ENCODE results near the gene TEX13C.

TEX13C gene

GRCh38 chrX:125289209-125289608 is 30.5 kb upstream of the TEX13C start:
- H3K27ac ChIP-seq (ENCODE audit: low read depth, low read length, poor library complexity, severe bottlenecking) = no peak overlapping the region
- H3K9me2 ChIP-seq (ENCODE audit: low read depth, low read length) = no peaks in the 10 kb centered on the region
- no peaks in the 10 kb centered on the region for H3K27me3 ChIP-seq (ENCODE audit: insufficient read depth, low read length)

GRCh38 chrX:125289920-125290319 is 29.8 kb upstream of the TEX13C start:
- no peak overlapping the region for H3K4me2 ChIP-seq (ENCODE audit: low read length)
- no peaks in the 10 kb centered on the region for H3K4me1 ChIP-seq (ENCODE audit: insufficient read depth, low read length, severe bottlenecking)
- no peak overlapping the region for H3K9ac ChIP-seq (ENCODE audit: low read length)
- H3K27ac ChIP-seq (ENCODE audit: low read depth, low read length, poor library complexity, severe bottlenecking) = no peak overlapping the region
- H3K79me2 ChIP-seq (ENCODE audit: insufficient read depth, low read length) = no peaks in the 10 kb centered on the region
- no peaks in the 10 kb centered on the region for H4K20me1 ChIP-seq (ENCODE audit: insufficient read depth, low read length)
- no peaks in the 10 kb centered on the region for H3F3A ChIP-seq (ENCODE audit: insufficient read depth, low read length)
- no peak overlapping the region for H3K4me3 ChIP-seq (ENCODE audit: low read depth, low read length, poor library complexity, severe bottlenecking)
- no peaks in the 10 kb centered on the region for H3K27me3 ChIP-seq (ENCODE audit: insufficient read depth, low read length)
- TF ChIP-seq CTCF (IDR thresholded peaks at IDR 0.05; ENCODE audit: low read length) (no peak), EZH2 (IDR thresholded peaks at IDR 0.05; ENCODE audit: borderline replicate concordance, low read length) (no peak)
- no peaks in the 10 kb centered on the region for H3K36me3 ChIP-seq (ENCODE audit: insufficient read depth, low read length)
- H2AFZ ChIP-seq (ENCODE audit: low read length) = no peak overlapping the region
- H3K9me3 ChIP-seq (ENCODE audit: low read length) = no peaks in the 10 kb centered on the region
- H3K9me2 ChIP-seq (ENCODE audit: low read depth, low read length) = no peaks in the 10 kb centered on the region

More at GRCh38 chrX:125289209-125289608, 30.5 kb upstream of the TEX13C start:
- TF ChIP-seq CTCF (IDR thresholded peaks at IDR 0.05; ENCODE audit: low read length) (no peak), EZH2 (IDR thresholded peaks at IDR 0.05; ENCODE audit: borderline replicate concordance, low read length) (no peak)
- no peaks in the 10 kb centered on the region for H4K20me1 ChIP-seq (ENCODE audit: insufficient read depth, low read length)
- no peak overlapping the region for H3K9ac ChIP-seq (ENCODE audit: low read length)
- H3F3A ChIP-seq (ENCODE audit: insufficient read depth, low read length) = no peaks in the 10 kb centered on the region
- no peaks in the 10 kb centered on the region for H3K4me1 ChIP-seq (ENCODE audit: insufficient read depth, low read length, severe bottlenecking)
- no peak overlapping the region for H2AFZ ChIP-seq (ENCODE audit: low read length)
- H3K9me3 ChIP-seq (ENCODE audit: low read length) = no peaks in the 10 kb centered on the region
- no peaks in the 10 kb centered on the region for H3K79me2 ChIP-seq (ENCODE audit: insufficient read depth, low read length)
- no peak overlapping the region for H3K4me2 ChIP-seq (ENCODE audit: low read length)
- H3K4me3 ChIP-seq (ENCODE audit: low read depth, low read length, poor library complexity, severe bottlenecking) = no peak overlapping the region
- no peaks in the 10 kb centered on the region for H3K36me3 ChIP-seq (ENCODE audit: insufficient read depth, low read length)

GRCh38 chrX:125291124-125291523 is 28.5 kb upstream of the TEX13C start:
- TF ChIP-seq EZH2 (IDR thresholded peaks at IDR 0.05; ENCODE audit: borderline replicate concordance, low read length) (no peak), CTCF (IDR thresholded peaks at IDR 0.05; ENCODE audit: low read length) (no peak)
- no peaks in the 10 kb centered on the region for H3K79me2 ChIP-seq (ENCODE audit: insufficient read depth, low read length)
- no peak overlapping the region for H3K27ac ChIP-seq (ENCODE audit: low read depth, low read length, poor library complexity, severe bottlenecking)
- no peaks in the 10 kb centered on the region for H3K9me3 ChIP-seq (ENCODE audit: low read length)
- no peaks in the 10 kb centered on the region for H3K36me3 ChIP-seq (ENCODE audit: insufficient read depth, low read length)
- H3K9me2 ChIP-seq (ENCODE audit: low read depth, low read length) = no peaks in the 10 kb centered on the region
- H3K4me3 ChIP-seq (ENCODE audit: low read depth, low read length, poor library complexity, severe bottlenecking) = no peak overlapping the region
- no peaks in the 10 kb centered on the region for H3K4me1 ChIP-seq (ENCODE audit: insufficient read depth, low read length, severe bottlenecking)
- H3K27me3 ChIP-seq (ENCODE audit: insufficient read depth, low read length) = no peaks in the 10 kb centered on the region
- no peak overlapping the region for H3K4me2 ChIP-seq (ENCODE audit: low read length)
- no peak overlapping the region for H3K9ac ChIP-seq (ENCODE audit: low read length)
- no peaks in the 10 kb centered on the region for H3F3A ChIP-seq (ENCODE audit: insufficient read depth, low read length)
- no peak overlapping the region for H2AFZ ChIP-seq (ENCODE audit: low read length)
- no peaks in the 10 kb centered on the region for H4K20me1 ChIP-seq (ENCODE audit: insufficient read depth, low read length)

All from OCI-LY1 (cell line).